HCT116 (cell line): ENCODE data around the gene NAALAD2. TPM values are rescaled to one million over a fixed set of nuclear protein-coding genes. Genes with fewer than 3 reads are reported as not detected.

Experiments used
- ATAC-seq: fragments of 200-7000 bp; cut with Tn5 transposase; 2 replicates; pipeline ENCODE4 v1.9.1; 2020; ENCODE audit warnings: mild to moderate bottlenecking, moderate library complexity
- BruUV-seq: library from RNA; stranded (reverse); fragments of 400-500 nt; replicated peaks from 2 replicates; lab custom pipeline; 2021; lab: Mats Ljungman, UMichigan
- CTCF ChIA-PET: fragments of 300-600 bp; sonication (Branson Sonifier 250); formaldehyde crosslinking; loops from one replicate; lab custom pipeline; 2021; ENCODE audit warnings: antibody characterized with exemption; lab: Charles Lee
- POLR2A ChIA-PET: fragments of 300-600, 350-600 bp; sonication (Branson Sonifier 250); formaldehyde crosslinking; loops from one replicate; lab custom pipeline; 2021; ENCODE audit warnings: antibody characterized with exemption; lab: Charles Lee
- RAD21 ChIA-PET, 2 experiments: fragments of 300-600 bp; sonication (Branson Sonifier 250); formaldehyde crosslinking; loops; one replicate each; lab custom pipeline; 2023; ENCODE audit warnings: low total read pairs in 2 of 2; ENCODE audit not compliant: uncharacterized antibody in 2 of 2, unreplicated experiment in 2 of 2, low non-redundant PET in 1 of 2; lab: Charles Lee
- DNase-seq: peaks from one replicate; pipeline ENCODE4 v3.0.0-alpha.2; 2010; ENCODE audit warnings: low read depth, low spot score
- H2AFZ ChIP-seq: fragments of 200-600 bp; shearing (Covaris generic), sonication (generic); 2 replicates; pipeline ENCODE4 v1.6.1; 2017; ENCODE audit warnings: low read depth, mixed run types, mixed read lengths, antibody characterized with exemption, low read length; ENCODE audit not compliant: poor library complexity, severe bottlenecking
- H3K27ac ChIP-seq: 2 replicates; pipeline ENCODE4 v1.5.1; 2012; ENCODE audit warnings: low read depth, low read length
- H3K27me3 ChIP-seq: fragments of 200-600 bp; sonication (generic); 2 replicates; pipeline ENCODE4 v1.6.1; 2016; ENCODE audit warnings: mixed run types, low read length, mixed read lengths; ENCODE audit not compliant: insufficient read depth
- H3K36me3 ChIP-seq, 2 experiments: fragments of 200-500 bp in 1 of 2; fragments of 200-600 bp in 1 of 2; sonication (Bioruptor generic) in 1 of 2; sonication (generic) in 1 of 2; 2 replicates each; pipeline versions ENCODE4 v1.5.1 to v1.6.1; 2014 to 2016; ENCODE audit warnings: low read length in 2 of 2, inconsistent platforms in 1 of 2, mixed read lengths in 1 of 2, mixed run types in 1 of 2; ENCODE audit not compliant: insufficient read depth in 2 of 2, control insufficient read depth in 1 of 2
- H3K4me1 ChIP-seq, 2 experiments: fragments of 200-600 bp in 1 of 2; sonication (generic) in 1 of 2; 2 replicates each; pipeline versions ENCODE4 v1.5.1 to v1.6.1; 2012 to 2017; ENCODE audit warnings: low read length in 2 of 2, inconsistent platforms in 1 of 2, mild to moderate bottlenecking in 1 of 2, mixed read lengths in 1 of 2, mixed run types in 1 of 2, moderate library complexity in 1 of 2; ENCODE audit not compliant: insufficient read depth in 2 of 2, control insufficient read depth in 1 of 2
- H3K4me2 ChIP-seq: fragments of 200-600 bp; sonication (generic); 2 replicates; pipeline ENCODE4 v1.6.1; 2017; ENCODE audit warnings: mixed run types, low read length, mixed read lengths
- H3K4me3 ChIP-seq, 2 experiments: fragments of 200-600 bp in 1 of 2; sonication (generic) in 1 of 2; replicated peaks in 1 of 2; 2 replicates each; pipeline ENCODE4 v1.5.1; 2011 to 2016; ENCODE audit warnings: low read length in 2 of 2, control low read depth in 1 of 2, low read depth in 1 of 2, mild to moderate bottlenecking in 1 of 2, mixed read lengths in 1 of 2, mixed run types in 1 of 2
- H3K79me2 ChIP-seq: fragments of 200-600 bp; sonication (generic); 2 replicates; pipeline ENCODE4 v1.6.1; 2017; ENCODE audit warnings: mild to moderate bottlenecking, mixed run types, low read length, moderate library complexity, mixed read lengths; ENCODE audit not compliant: insufficient read depth
- H3K9ac ChIP-seq: fragments of 200-600 bp; sonication (generic); 2 replicates; pipeline ENCODE4 v1.6.1; 2016; ENCODE audit warnings: low read length, mixed read lengths
- H3K9me2 ChIP-seq: fragments of 200-600 bp; sonication (generic), shearing (Covaris generic); 2 replicates; pipeline ENCODE4 v1.6.1; 2017; ENCODE audit warnings: mixed run types, mild to moderate bottlenecking, moderate library complexity; ENCODE audit not compliant: insufficient read depth
- H3K9me3 ChIP-seq, 2 experiments: fragments of 200-500 bp in 1 of 2; fragments of 200-600 bp in 1 of 2; sonication (Bioruptor generic) in 1 of 2; sonication (generic) in 1 of 2; 2 replicates each; pipeline ENCODE4 v1.6.1; 2014 to 2017; ENCODE audit warnings: low read length in 2 of 2, mixed read lengths in 2 of 2, inconsistent platforms in 1 of 2, low read depth in 1 of 2, mild to moderate bottlenecking in 1 of 2, mixed run types in 1 of 2, moderate library complexity in 1 of 2; ENCODE audit not compliant: control insufficient read depth in 1 of 2, insufficient read depth in 1 of 2
- H4K20me1 ChIP-seq: fragments of 200-600 bp; sonication (generic), shearing (Covaris generic); 2 replicates; pipeline ENCODE4 v1.6.1; 2017; ENCODE audit warnings: mixed run types, mild to moderate bottlenecking, moderate library complexity; ENCODE audit not compliant: insufficient read depth
- CTCF ChIP-seq, 3 experiments: fragments of 200-600 bp in 1 of 3; sonication (generic) in 1 of 3; IDR thresholded peaks in 2 of 3; conservative IDR thresholded peaks in 1 of 3; 2 replicates each; pipeline ENCODE4 v1.5.1; 2012 to 2017; ENCODE audit warnings: low read depth in 2 of 3, low read length in 2 of 3, antibody characterized with exemption in 1 of 3, borderline replicate concordance in 1 of 3, control low read depth in 1 of 3, mild to moderate bottlenecking in 1 of 3, mixed read lengths in 1 of 3, mixed run types in 1 of 3, moderate library complexity in 1 of 3; ENCODE audit not compliant: insufficient read depth in 1 of 3
- EGR1 ChIP-seq: IDR thresholded peaks from 2 replicates; pipeline ENCODE4 v1.6.1; 2012; ENCODE audit warnings: low read depth
- EZH2 ChIP-seq: fragments of 200-600 bp; sonication (generic); IDR thresholded peaks from 2 replicates; pipeline ENCODE4 v1.6.1; 2017; ENCODE audit warnings: antibody characterized with exemption, mixed run types
- EZH2phosphoT487 ChIP-seq: fragments of 200-600 bp; IDR thresholded peaks from 2 replicates; pipeline ENCODE4 v1.6.1; 2018; ENCODE audit warnings: antibody characterized with exemption, borderline replicate concordance
- FOSL1 ChIP-seq: IDR thresholded peaks from 2 replicates; pipeline ENCODE4 v1.6.1; 2012; ENCODE audit warnings: low read depth
- MAX ChIP-seq: IDR thresholded peaks from 2 replicates; pipeline ENCODE4 v1.6.1; 2012
- POLR2A ChIP-seq: IDR thresholded peaks from 2 replicates; pipeline ENCODE4 v1.7.0; 2011; ENCODE audit warnings: borderline replicate concordance; ENCODE audit not compliant: insufficient read depth, insufficient read length; ENCODE audit errors: extremely low read depth
- POLR2AphosphoS5 ChIP-seq: IDR thresholded peaks from 2 replicates; pipeline ENCODE4 v1.6.1; 2011; ENCODE audit warnings: mild to moderate bottlenecking, low read depth, low read length, moderate library complexity
- RAD21 ChIP-seq: IDR thresholded peaks from 2 replicates; pipeline ENCODE4 v1.6.1; 2012; ENCODE audit warnings: low read depth, mild to moderate bottlenecking
- SIN3A ChIP-seq: IDR thresholded peaks from 2 replicates; pipeline ENCODE4 v1.6.1; 2012; ENCODE audit warnings: low read depth
- SRF ChIP-seq: IDR thresholded peaks from 2 replicates; pipeline ENCODE4 v1.6.1; 2012; ENCODE audit warnings: low read depth
- TCF7L2 ChIP-seq: IDR thresholded peaks from 2 replicates; pipeline ENCODE4 v1.7.0; 2011; ENCODE audit warnings: borderline replicate concordance, inconsistent platforms; ENCODE audit not compliant: insufficient read depth, insufficient read length; ENCODE audit errors: extremely low read depth
- YY1 ChIP-seq: IDR thresholded peaks from 2 replicates; pipeline ENCODE4 v1.6.1; 2011; ENCODE audit warnings: low read length, low read depth, moderate library complexity, mild to moderate bottlenecking; ENCODE audit not compliant: insufficient replicate concordance; ENCODE audit errors: extremely low read depth
- ZBTB33 ChIP-seq: IDR thresholded peaks from 2 replicates; pipeline ENCODE4 v1.6.1; 2011; ENCODE audit warnings: mild to moderate bottlenecking, low read length, moderate library complexity; ENCODE audit not compliant: insufficient replicate concordance; ENCODE audit errors: extremely low read depth
- ZFX ChIP-seq: fragments of 450-650 bp; IDR thresholded peaks from 2 replicates; pipeline ENCODE4 v1.6.1; 2017
- ZNF274 ChIP-seq: fragments of 200-500 bp; sonication (Bioruptor generic); IDR thresholded peaks from 2 replicates; pipeline ENCODE4 v1.6.1; 2014; ENCODE audit warnings: mild to moderate bottlenecking, low read depth, low read length, inconsistent platforms
- intact Hi-C: fragments of 100-400 bp; cut with micrococcal nuclease; formaldehyde crosslinking; loops from 2 replicates; pipeline ENCODE4 v1.10.0; 2022
- total RNA-seq: library from RNA; stranded (reverse); gene quantifications from one replicate; pipeline ENCODE4 v1.2.1, GENCODE V29; 2021; ENCODE audit not compliant: unreplicated experiment

NAALAD2 gene
- total RNA-seq, 1 experiment from 2014 or later: not detected

- H4K20me1 ChIP-seq: no peaks in the 10 kb centered on the region
- no peak overlapping the region for H3K27ac ChIP-seq
- H3K4me2 ChIP-seq: no peak overlapping the region
- no peak for TF ChIP-seq ZNF274
- ChIA-PET POLR2A (no interaction called here), RAD21 (no interaction called here), CTCF (no interaction called here)
- H3K4me3 ChIP-seq: no peak overlapping the region
- no peaks in the 10 kb centered on the region for H3K79me2 ChIP-seq
- no peaks in the 10 kb centered on the region for H3K9me2 ChIP-seq
- DNase-seq: no peak
- no TSS peak for BruUV-seq
- H2AFZ ChIP-seq: no peak overlapping the region
- no peak for ATAC-seq
- intact Hi-C loops: no loop called here
- H3K27me3 ChIP-seq: no peaks in the 10 kb centered on the region
- H3K9me3 ChIP-seq: no peaks in the 10 kb centered on the region
- no peaks in the 10 kb centered on the region for H3K4me1 ChIP-seq
- peaks cover 0 to 8% of the 10 kb centered on the region in 2 experiments; a peak in 1 of 4 replicates for H3K36me3 ChIP-seq
- no peak overlapping the region for H3K9ac ChIP-seq
Observed at GRCh38 chr11:90192869-90193582, 58.6 kb downstream of the NAALAD2 start.

- DNase-seq (no peak), ATAC-seq (no peak)
- no peaks in the 10 kb centered on the region for H3K9me3 ChIP-seq
- BruUV-seq: no TSS peak
- intact Hi-C loops: no loop called here
- no peak overlapping the region for H3K9ac ChIP-seq
- H3K27ac ChIP-seq: no peak overlapping the region
- no peaks in the 10 kb centered on the region for H3K79me2 ChIP-seq
- H2AFZ ChIP-seq: no peak overlapping the region
- H3K4me1 ChIP-seq: no peaks in the 10 kb centered on the region
- no peaks in the 10 kb centered on the region for H3K27me3 ChIP-seq
- H4K20me1 ChIP-seq: no peaks in the 10 kb centered on the region
- ChIA-PET RAD21 (no interaction called here), CTCF (no interaction called here), POLR2A (no interaction called here)
- no peak overlapping the region for H3K4me3 ChIP-seq
- no peaks in the 10 kb centered on the region for H3K9me2 ChIP-seq
- peaks cover 6 to 12% of the 10 kb centered on the region in 2 experiments; a peak in 2 of 4 replicates for H3K36me3 ChIP-seq
- no peak overlapping the region for H3K4me2 ChIP-seq
- no peak for TF ChIP-seq EGR1
- no peak for TF ChIP-seq ZBTB33
- TF ChIP-seq RAD21: no peak
- TF ChIP-seq SIN3A: no peak
- no peak for TF ChIP-seq YY1
- no peak for TF ChIP-seq FOSL1
- TF ChIP-seq ZFX: no peak
- no peak for TF ChIP-seq TCF7L2
- no peak for TF ChIP-seq POLR2A
- TF ChIP-seq EZH2phosphoT487: no peak
- no peak for TF ChIP-seq MAX
- no peak for TF ChIP-seq POLR2AphosphoS5
- TF ChIP-seq SRF: no peak
- no peak for TF ChIP-seq EZH2
- TF ChIP-seq CTCF (IDR thresholded peaks at IDR 0.05 in 2 of 3, conservative IDR thresholded peaks at IDR 0.05 in 1 of 3; ENCODE audit: borderline replicate concordance in 1 of 3, insufficient read depth in 1 of 3, low read depth in 2 of 3, low read length in 2 of 3): no peak
Observed at GRCh38 chr11:90197377-90197776, 62.9 kb downstream of the NAALAD2 start.
